K562 (cell line): ENCODE data around the gene RBMX. TPM values are rescaled to one million over a fixed set of nuclear protein-coding genes. Genes with fewer than 3 reads are reported as not detected.

Experiments used
- CBX5 ChIP-seq: IDR thresholded peaks from 2 replicates; pipeline ENCODE4 v1.6.1; 2014; ENCODE audit warnings: low read depth, borderline replicate concordance
- CC2D1A ChIP-seq: fragments of 450-650 bp; IDR thresholded peaks from 2 replicates; pipeline ENCODE4 v1.6.1; 2017; ENCODE audit warnings: mild to moderate bottlenecking
- CREB5 ChIP-seq: fragments of 250-450 bp; sonication (Bioruptor Pico); IDR thresholded peaks from 2 replicates; pipeline ENCODE4 v1.5.0; 2020; ENCODE audit warnings: mild to moderate bottlenecking
- CREM ChIP-seq: IDR thresholded peaks from 2 replicates; pipeline ENCODE4 v1.6.1; 2014; ENCODE audit warnings: antibody characterized with exemption, low read depth
- FOXP4 ChIP-seq: sonication (generic); formaldehyde crosslinking; IDR thresholded peaks from 2 replicates; pipeline ENCODE4 v1.8.0; 2022; ENCODE audit warnings: mild to moderate bottlenecking, missing genetic modification reagents, borderline replicate concordance
- GTF2E2 ChIP-seq: fragments of 200-800 bp; sonication (Bioruptor generic); IDR thresholded peaks from 2 replicates; pipeline ENCODE4 v1.6.1; 2016; ENCODE audit warnings: missing genetic modification characterization, missing compliant biosample characterization
- NFXL1 ChIP-seq: fragments of 450-650 bp; formaldehyde crosslinking; IDR thresholded peaks from 2 replicates; pipeline ENCODE4 v1.4.0; 2021; ENCODE audit warnings: mild to moderate bottlenecking
- POLR3A ChIP-seq: IDR thresholded peaks from 2 replicates; pipeline ENCODE4 v1.6.1; 2011; ENCODE audit warnings: borderline replicate concordance, mild to moderate bottlenecking, moderate library complexity; ENCODE audit not compliant: insufficient read length, insufficient read depth; ENCODE audit errors: extremely low read depth
- POLR3G ChIP-seq: IDR thresholded peaks from 2 replicates; pipeline ENCODE4 v1.6.1; 2011; ENCODE audit not compliant: insufficient read length, insufficient replicate concordance; ENCODE audit errors: extremely low read depth
- POU5F1 ChIP-seq: fragments of 150-350 bp; IDR thresholded peaks from 2 replicates; pipeline ENCODE4 v1.6.1; 2014; ENCODE audit warnings: borderline replicate concordance, low read length, low read depth, mild to moderate bottlenecking; ENCODE audit not compliant: partially characterized antibody
- PURB ChIP-seq: sonication (generic); formaldehyde crosslinking; IDR thresholded peaks from 2 replicates; pipeline ENCODE4 v1.9.0; 2021; ENCODE audit warnings: low read depth, mild to moderate bottlenecking, missing genetic modification reagents
- PYGO2 ChIP-seq: fragments of 450-650 bp; IDR thresholded peaks from 2 replicates; pipeline ENCODE4 v1.6.1; 2016; ENCODE audit warnings: mild to moderate bottlenecking, missing genetic modification characterization, moderate library complexity, missing compliant biosample characterization
- RUNX1 ChIP-seq: sonication (generic); IDR thresholded peaks from 2 replicates; pipeline ENCODE4 v1.6.1; 2016; ENCODE audit warnings: antibody characterized with exemption, low read depth
- SAFB ChIP-seq: fragments of 200-400 bp; formaldehyde crosslinking; IDR thresholded peaks from 2 replicates; pipeline ENCODE4 v1.6.1; 2017; ENCODE audit warnings: low read depth, low read length, borderline replicate concordance
- THAP7 ChIP-seq: fragments of 250-450 bp; sonication (Bioruptor Pico); IDR thresholded peaks from 2 replicates; pipeline ENCODE4 v1.5.0; 2021
- XRCC4 ChIP-seq: IDR thresholded peaks from one replicate; pipeline ENCODE4 v1.6.1; 2011; ENCODE audit not compliant: insufficient read depth, insufficient read length; ENCODE audit errors: extremely low read depth
- ZFX ChIP-seq: sonication (generic); formaldehyde crosslinking; IDR thresholded peaks from 2 replicates; pipeline ENCODE4 v1.8.0; 2022; ENCODE audit warnings: mild to moderate bottlenecking, missing genetic modification reagents, moderate library complexity
- ZNF699 ChIP-seq: fragments of 250-450 bp; sonication (Bioruptor Pico); IDR thresholded peaks from 2 replicates; pipeline ENCODE4 v1.8.0; 2021; ENCODE audit warnings: mild to moderate bottlenecking, moderate library complexity; ENCODE audit not compliant: insufficient replicate concordance
- polyA plus RNA-seq, 8 experiments: library from polyadenylated mRNA; depleted of rRNA in 4 of 8; stranded (reverse) in 5 of 8; unstranded in 3 of 8; fragments of >200 nt; fragmentation: Nextera tagmentation in 2 of 8; fragmentation: Illumina TruSeq in 1 of 8; extraction: Ambion mirVana in 2 of 8; extraction: Trizol in 1 of 8; gene quantifications; 2 replicates each; pipeline versions ENCODE4 v1.2.1 to v1.2.3, GENCODE V29; 2011 to 2014; ENCODE audit warnings: inconsistent platforms in 1 of 8, missing spikeins in 1 of 8
- total RNA-seq, 7 experiments: library from RNA; depleted of rRNA in 6 of 7; stranded (reverse); fragments of >200 nt in 6 of 7; fragmentation: Illumina TruSeq in 2 of 7; extraction: Trizol in 2 of 7; gene quantifications; 2 replicates each; pipeline versions ENCODE4 v1.2.1 to v1.2.3, GENCODE V29; 2011 to 2021; ENCODE audit warnings: low replicate concordance in 1 of 7
- TF ChIP-seq, protein P1 (sequence below): conservative IDR thresholded peaks from 2 replicates; pipeline ENCODE4 v1.6.1; 2011; ENCODE audit warnings: low read depth, mild to moderate bottlenecking, low read length; ENCODE audit not compliant: control insufficient read depth
- TF ChIP-seq, protein P2 (sequence below): fragments of 450-650 bp; IDR thresholded peaks from 2 replicates; pipeline ENCODE4 v1.6.1; 2014; ENCODE audit warnings: low read depth, mild to moderate bottlenecking, moderate library complexity, borderline replicate concordance

Gene RBMX
- total and polyA plus RNA-seq, 9 of the 15 experiments (the other 6 are each of a cell fraction or from before 2014, with no cell fraction given): 405 to 671 (median 540) TPM

DNA sequence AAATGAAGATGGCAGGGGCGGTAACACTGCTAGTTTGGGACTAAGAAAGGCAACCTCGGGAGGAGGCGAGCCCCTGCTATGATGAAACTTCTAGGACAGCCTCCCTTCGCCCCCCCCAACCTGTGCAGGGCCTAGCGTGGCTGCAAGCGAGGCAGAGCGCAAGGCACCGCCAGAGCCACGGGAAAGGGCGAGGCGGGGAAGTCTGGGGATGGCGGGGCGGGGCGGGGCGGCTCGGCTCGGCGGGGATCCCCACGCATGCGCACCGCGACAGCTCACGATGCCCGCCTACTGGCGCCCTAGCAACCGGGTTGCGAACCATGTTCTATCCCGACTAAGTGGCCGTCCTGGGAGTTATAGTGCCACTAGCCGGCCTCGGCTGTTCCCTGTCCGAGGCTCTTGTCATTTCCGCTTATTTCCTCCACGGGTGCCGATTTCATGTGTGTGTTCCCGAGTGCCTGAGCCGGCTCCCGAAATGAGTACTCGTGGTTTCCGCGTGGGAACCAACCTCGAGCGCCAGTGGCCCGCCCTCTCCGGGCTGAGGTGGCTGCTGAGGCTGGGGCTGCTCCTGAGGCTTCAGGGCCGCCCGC is 28.7 kb upstream of the RBMX start (continued):
- TF ChIP-seq, protein P1, sequence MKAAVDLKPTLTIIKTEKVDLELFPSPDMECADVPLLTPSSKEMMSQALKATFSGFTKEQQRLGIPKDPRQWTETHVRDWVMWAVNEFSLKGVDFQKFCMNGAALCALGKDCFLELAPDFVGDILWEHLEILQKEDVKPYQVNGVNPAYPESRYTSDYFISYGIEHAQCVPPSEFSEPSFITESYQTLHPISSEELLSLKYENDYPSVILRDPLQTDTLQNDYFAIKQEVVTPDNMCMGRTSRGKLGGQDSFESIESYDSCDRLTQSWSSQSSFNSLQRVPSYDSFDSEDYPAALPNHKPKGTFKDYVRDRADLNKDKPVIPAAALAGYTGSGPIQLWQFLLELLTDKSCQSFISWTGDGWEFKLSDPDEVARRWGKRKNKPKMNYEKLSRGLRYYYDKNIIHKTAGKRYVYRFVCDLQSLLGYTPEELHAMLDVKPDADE: no peak; the same call in 1 of the 2 replicates
- no peak for TF ChIP-seq PYGO2 (tag)
- no peak; the same call in 1 of the 2 replicates for TF ChIP-seq SAFB
- TF ChIP-seq ZFX (CRISPR knock-in tag): peak; percentile 17; the same call in 1 of the 2 replicates
- no peak for TF ChIP-seq POLR3G
- TF ChIP-seq CREM: no peak
- TF ChIP-seq CREB5 (CRISPR knock-in tag): no peak
- 0 out of 2 replicates have a peak, but pooled peaks have one; percentile 50 for TF ChIP-seq GTF2E2
- TF ChIP-seq, protein P2, sequence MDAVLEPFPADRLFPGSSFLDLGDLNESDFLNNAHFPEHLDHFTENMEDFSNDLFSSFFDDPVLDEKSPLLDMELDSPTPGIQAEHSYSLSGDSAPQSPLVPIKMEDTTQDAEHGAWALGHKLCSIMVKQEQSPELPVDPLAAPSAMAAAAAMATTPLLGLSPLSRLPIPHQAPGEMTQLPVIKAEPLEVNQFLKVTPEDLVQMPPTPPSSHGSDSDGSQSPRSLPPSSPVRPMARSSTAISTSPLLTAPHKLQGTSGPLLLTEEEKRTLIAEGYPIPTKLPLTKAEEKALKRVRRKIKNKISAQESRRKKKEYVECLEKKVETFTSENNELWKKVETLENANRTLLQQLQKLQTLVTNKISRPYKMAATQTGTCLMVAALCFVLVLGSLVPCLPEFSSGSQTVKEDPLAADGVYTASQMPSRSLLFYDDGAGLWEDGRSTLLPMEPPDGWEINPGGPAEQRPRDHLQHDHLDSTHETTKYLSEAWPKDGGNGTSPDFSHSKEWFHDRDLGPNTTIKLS: no peak
- no peak for TF ChIP-seq XRCC4
- no peak for TF ChIP-seq CBX5
- no peak for TF ChIP-seq RUNX1
- no peak for TF ChIP-seq ZNF699 (CRISPR knock-in tag)
- TF ChIP-seq NFXL1: no peak
- no peak for TF ChIP-seq THAP7 (CRISPR knock-in tag)
- no peak for TF ChIP-seq CC2D1A
- no peak for TF ChIP-seq POLR3A
- TF ChIP-seq PURB (CRISPR knock-in tag): no peak
- TF ChIP-seq POU5F1: no peak
- no peak for TF ChIP-seq FOXP4
